ENCODE measurements around the gene ADGRV1.

- TF ChIP-seq CTCF (IDR thresholded peaks at IDR 0.05) (no peak), POLR2A (IDR thresholded peaks at IDR 0.05) (no peak)
Observed at GRCh38 chr5:90657030-90657429, 98.4 kb downstream of the ADGRV1 start.

Measured in tibial nerve (tissue), 3 donors.